OCI-LY7 (cell line): ENCODE measurements around the gene TICAM2. TPM values are rescaled to one million over a fixed set of nuclear protein-coding genes. Genes with fewer than 3 reads are reported as not detected.
"Not testable (repeated sequence)": the region's sequence is repeated elsewhere in the genome, so short reads cannot be mapped to it uniquely, and the experiment has no call there.

Experiments used
- BruUV-seq: library from RNA; stranded (reverse); fragments of 400-500 nt; replicated peaks from 2 replicates; lab custom pipeline; 2021; lab: Mats Ljungman, UMichigan
- CTCF ChIA-PET: fragments of 300-600 bp; sonication (Branson Sonifier 250); formaldehyde crosslinking; loops from one replicate; lab custom pipeline; 2022; ENCODE audit warnings: antibody characterized with exemption; ENCODE audit not compliant: unreplicated experiment; lab: Charles Lee
- POLR2A ChIA-PET: fragments of 300-600 bp; sonication (Branson Sonifier 250); formaldehyde crosslinking; loops from one replicate; lab custom pipeline; 2022; ENCODE audit warnings: antibody characterized with exemption; lab: Charles Lee
- DNase-seq: peaks from one replicate; pipeline ENCODE4 v3.0.0-alpha.2; 2015; ENCODE audit warnings: low spot score
- H2AFZ ChIP-seq: fragments of 200-600 bp; sonication (generic), shearing (Covaris generic); 2 replicates; pipeline ENCODE4 v1.6.1; 2014; ENCODE audit warnings: mild to moderate bottlenecking, antibody characterized with exemption, low read length, moderate library complexity
- H3K27ac ChIP-seq: fragments of 200-600 bp; sonication (generic); 2 replicates; pipeline ENCODE4 v1.5.1; 2014; ENCODE audit warnings: mixed run types, low read depth, mild to moderate bottlenecking, moderate library complexity, low read length, inconsistent platforms; ENCODE audit not compliant: poor library complexity, severe bottlenecking
- H3K36me3 ChIP-seq: fragments of 200-600 bp; sonication (generic); 2 replicates; pipeline ENCODE4 v1.6.1; 2014; ENCODE audit warnings: mild to moderate bottlenecking, antibody characterized with exemption, low read length, moderate library complexity, mixed read lengths; ENCODE audit not compliant: insufficient read depth
- H3K4me1 ChIP-seq: fragments of 200-600 bp; sonication (generic); 2 replicates; pipeline ENCODE4 v1.5.1; 2014; ENCODE audit warnings: mild to moderate bottlenecking, low read length; ENCODE audit not compliant: insufficient read depth, poor library complexity, severe bottlenecking
- H3K4me2 ChIP-seq: fragments of 200-600 bp; sonication (generic); 2 replicates; pipeline ENCODE4 v1.6.1; 2014; ENCODE audit warnings: mild to moderate bottlenecking, low read length
- H3K4me3 ChIP-seq: fragments of 200-600 bp; sonication (generic); 2 replicates; pipeline ENCODE4 v1.5.1; 2014; ENCODE audit warnings: mild to moderate bottlenecking, low read depth, low read length; ENCODE audit not compliant: poor library complexity, severe bottlenecking
- H3K79me2 ChIP-seq: fragments of 200-600 bp; sonication (generic); 2 replicates; pipeline ENCODE4 v1.6.1; 2016; ENCODE audit warnings: low read depth, mild to moderate bottlenecking, low read length, moderate library complexity, mixed read lengths; ENCODE audit not compliant: insufficient read depth
- H3K9me2 ChIP-seq: fragments of 200-600 bp; sonication (generic); 2 replicates; pipeline ENCODE4 v1.6.1; 2016; ENCODE audit warnings: mild to moderate bottlenecking, low read length, mixed read lengths; ENCODE audit not compliant: insufficient read depth
- H3K9me3 ChIP-seq: fragments of 200-600 bp; sonication (generic); 2 replicates; pipeline ENCODE4 v1.6.1; 2014; ENCODE audit warnings: mild to moderate bottlenecking, mixed run types, low read length, mixed read lengths
- H4K20me1 ChIP-seq: fragments of 200-600 bp; sonication (generic); 2 replicates; pipeline ENCODE4 v1.6.1; 2014; ENCODE audit warnings: mild to moderate bottlenecking, antibody characterized with exemption, low read length, moderate library complexity, mixed read lengths; ENCODE audit not compliant: insufficient read depth
- CTCF ChIP-seq: fragments of 200-600 bp; sonication (generic); conservative IDR thresholded peaks from 2 replicates; pipeline ENCODE4 v1.5.1; 2014; ENCODE audit warnings: mild to moderate bottlenecking, antibody characterized with exemption, low read length, moderate library complexity, mixed read lengths
- EZH2phosphoT487 ChIP-seq: fragments of 200-600 bp; sonication (generic); IDR thresholded peaks from 2 replicates; pipeline ENCODE4 v1.6.1; 2018; ENCODE audit warnings: low read depth, borderline replicate concordance, mild to moderate bottlenecking, mixed run types, antibody characterized with exemption, low read length, moderate library complexity, mixed read lengths
- intact Hi-C: fragments of 100-400 bp; cut with micrococcal nuclease; formaldehyde crosslinking; loops from one replicate; pipeline ENCODE4 v1.10.0; 2022; ENCODE audit not compliant: unreplicated experiment
- total RNA-seq, 2 experiments: library from RNA; depleted of rRNA in 1 of 2; stranded (reverse); fragments of >200 nt in 1 of 2; shearing (Covaris generic) in 1 of 2; gene quantifications; 2 replicates each; pipeline ENCODE4 v1.2.3, GENCODE V29; 2014 to 2022

The TICAM2 gene
- total RNA-seq, 2 experiments from 2014 or later = 0.65 TPM; not detected in 1

- CTCF ChIA-PET = no interaction called here
- POLR2A ChIA-PET = interaction anchor here (1.7 kb wide), 1 partner anchor 11 kb away, joined by 6 read pairs; no protein-coding TSS in a partner anchor
- no peak overlapping the region for H3K4me2 ChIP-seq
Measured at GRCh38 chr5:115648056-115648455, 45.8 kb upstream of the TICAM2 start.

GRCh38 chr5:115645386-115645785 lies 43.1 kb upstream of the TICAM2 start:
- BruUV-seq, CTCF ChIA-PET, intact Hi-C loops: not testable (repeated sequence)

More at GRCh38 chr5:115648056-115648455, 45.8 kb upstream of the TICAM2 start:
- TF ChIP-seq EZH2phosphoT487 (no peak), CTCF (no peak)
- Histone ChIP-seq H3K4me1 (no peaks in the 10 kb centered on the region), H2AFZ (no peak overlapping the region), H3K9me3 (no peaks in the 10 kb centered on the region), H3K27ac (no peak overlapping the region), H3K79me2 (no peaks in the 10 kb centered on the region), H4K20me1 (no peaks in the 10 kb centered on the region), H3K4me3 (no peak overlapping the region), H3K9me2 (no peaks in the 10 kb centered on the region), H3K36me3 (no peaks in the 10 kb centered on the region)
- no peak for DNase-seq
- intact Hi-C loops = no loop called here
- BruUV-seq = no TSS peak

GRCh38 chr5:115644046-115644445 lies 41.8 kb upstream of the TICAM2 start:
- ChIA-PET CTCF (no interaction called here), POLR2A (no interaction called here)
- Histone ChIP-seq H3K36me3 (no peaks in the 10 kb centered on the region), H3K4me3 (no peak overlapping the region), H3K79me2 (no peaks in the 10 kb centered on the region), H2AFZ (no peak overlapping the region), H4K20me1 (no peaks in the 10 kb centered on the region), H3K9me3 (no peaks in the 10 kb centered on the region), H3K4me1 (no peaks in the 10 kb centered on the region), H3K27ac (no peak overlapping the region), H3K4me2 (no peak overlapping the region), H3K9me2 (no peaks in the 10 kb centered on the region; the same call in 1 of the 2 replicates)
- BruUV-seq = no TSS peak
- intact Hi-C loops = no loop called here
- DNase-seq = no peak
- TF ChIP-seq EZH2phosphoT487 = no peak
- no peak for TF ChIP-seq CTCF

More at GRCh38 chr5:115645386-115645785, 43.1 kb upstream of the TICAM2 start:
- H3K4me1 ChIP-seq, H3K27ac ChIP-seq, H3K4me3 ChIP-seq, H3K79me2 ChIP-seq, POLR2A ChIA-PET, H3K9me3 ChIP-seq, H2AFZ ChIP-seq, H3K36me3 ChIP-seq, H3K4me2 ChIP-seq, DNase-seq, H4K20me1 ChIP-seq, H3K9me2 ChIP-seq: not testable (repeated sequence)
